ENCODE results near the gene ACOX1.

ACOX1 gene

GRCh38 chr17:75892556-75893224 is 86.3 kb downstream of the ACOX1 start:
- DNase-seq (ENCODE audit: low read depth in 2 of 2) = no peak

GRCh38 chr17:75891605-75892555 is 87.1 kb downstream of the ACOX1 start:
- no peak for DNase-seq (ENCODE audit: low read depth in 2 of 2)

Measured in stimulated activated CD4-positive, alpha-beta T cell treated with anti-CD3 and anti-CD28 coated beads, Interleukin-4, amount 100 ng/mL, for 48 hours (primary cell).